HG03439 (cell line): ENCODE results near the gene SMIM27.
"Not testable (repeated sequence)": the region's sequence is repeated elsewhere in the genome, so short reads cannot be mapped to it uniquely, and the experiment has no call there.

Experiments
- ATAC-seq: cut with Tn5 transposase; IDR thresholded peaks from one replicate; pipeline ENCODE4 v1.9.1; 2021; ENCODE audit warnings: mild to moderate bottlenecking, moderate library complexity; ENCODE audit not compliant: unreplicated experiment

Gene SMIM27

GRCh38 chr9:32552172-32552872 lies at the start of gene SMIM27, which contains the start of gene TOPORS:
SMIM27 (plus strand) TSS chr9:32552327; CDS start chr9:32552435, 108 bp downstream.
TOPORS (minus strand) TSS chr9:32552586; CDS start chr9:32552436, 150 bp downstream.
- ATAC-seq = peak; percentile 62

- ATAC-seq = no peak
Observed at GRCh38 chr9:32502464-32502863, 49.7 kb upstream of the SMIM27 start.

- ATAC-seq = no peak
Observed at GRCh38 chr9:32503008-32503407, 49.1 kb upstream of the SMIM27 start.

- no peak for ATAC-seq
Observed at GRCh38 chr9:32508728-32509127, 43.4 kb upstream of the SMIM27 start.

- no peak for ATAC-seq
Observed at GRCh38 chr9:32516241-32516640, 35.9 kb upstream of the SMIM27 start.

- no peak for ATAC-seq
Observed at GRCh38 chr9:32518276-32518675, 33.9 kb upstream of the SMIM27 start.

GRCh38 chr9:32523910-32524309 lies 28.2 kb upstream of the SMIM27 start:
- ATAC-seq = no peak

- not testable (repeated sequence) for ATAC-seq
Observed at GRCh38 chr9:32524558-32524891, 27.6 kb upstream of the SMIM27 start.

GRCh38 chr9:32524892-32525708 lies 27.0 kb upstream of the SMIM27 start:
- no peak for ATAC-seq

- ATAC-seq = no peak
Observed at GRCh38 chr9:32525709-32526030, 26.5 kb upstream of the SMIM27 start.

GRCh38 chr9:32526041-32526706 lies 26.0 kb upstream of the SMIM27 start, which contains the start of gene RIGI:
RIGI (minus strand) TSS chr9:32526196; CDS start chr9:32526166, 30 bp downstream.
- ATAC-seq = peak; percentile 63

- ATAC-seq = no peak
Observed at GRCh38 chr9:32526707-32527048, 25.4 kb upstream of the SMIM27 start.

- no peak for ATAC-seq
Observed at GRCh38 chr9:32533336-32533735, 18.8 kb upstream of the SMIM27 start.

- ATAC-seq = no peak
Observed at GRCh38 chr9:32533816-32534215, 18.3 kb upstream of the SMIM27 start.

GRCh38 chr9:32543047-32543446 lies 9.1 kb upstream of the SMIM27 start:
- no peak for ATAC-seq

GRCh38 chr9:32545884-32546283 lies 6.2 kb upstream of the SMIM27 start:
- ATAC-seq = no peak

- ATAC-seq = not testable (repeated sequence)
Observed at GRCh38 chr9:32548213-32548612, 3.9 kb upstream of the SMIM27 start.

- no peak for ATAC-seq
Observed at GRCh38 chr9:32550150-32550561, 2.0 kb upstream of the SMIM27 start.

GRCh38 chr9:32550562-32551275 lies 1.4 kb upstream of the SMIM27 start:
- peak; percentile 69 for ATAC-seq

GRCh38 chr9:32551276-32552051 lies 663 bp upstream of the SMIM27 start:
- ATAC-seq = peak; percentile 10
